Measurements from ENCODE around the gene MINPP1. TPM values are rescaled to one million over a fixed set of nuclear protein-coding genes. Genes with fewer than 3 reads are reported as not detected.
A peak's percentile ranks its signal among the peaks of the same experiment; 100 is the strongest.

The MINPP1 gene
- total RNA-seq, 3 donors from 2014 or later (not counting 1 experiment from before 2014, with no cell fraction given): 3.6 to 5.8 (median 5.4) TPM

GRCh38 chr10:87524296-87524695 is 19.6 kb downstream of the MINPP1 start:
- Histone ChIP-seq H3K36me3 (ENCODE audit: control insufficient read depth, insufficient read depth, low read length) (peaks cover 15% of the 10 kb centered on the region), H3K9me3 (ENCODE audit: control insufficient read depth, insufficient read depth, low read length) (no peaks in the 10 kb centered on the region), H3K27me3 (ENCODE audit: control insufficient read depth, insufficient read depth, low read length) (no peaks in the 10 kb centered on the region), H3K27ac (ENCODE audit: low read length) (no peak overlapping the region), H3K4me1 (ENCODE audit: control insufficient read depth, insufficient read depth, low read length) (no peaks in the 10 kb centered on the region), H3K4me3 (ENCODE audit: low read length) (no peak overlapping the region)
- intact Hi-C loops (cut with micrococcal nuclease): no loop called here
- H3K27ac Mint-ChIP-seq: peak overlapping the region in 1 of 2 donors; percentile 11
- H3K4me1 Mint-ChIP-seq: peaks cover 13 to 21% of the 10 kb centered on the region in 2 donors
- no peak overlapping the region for H3K4me3 Mint-ChIP-seq
- TF ChIP-seq, protein P1, sequence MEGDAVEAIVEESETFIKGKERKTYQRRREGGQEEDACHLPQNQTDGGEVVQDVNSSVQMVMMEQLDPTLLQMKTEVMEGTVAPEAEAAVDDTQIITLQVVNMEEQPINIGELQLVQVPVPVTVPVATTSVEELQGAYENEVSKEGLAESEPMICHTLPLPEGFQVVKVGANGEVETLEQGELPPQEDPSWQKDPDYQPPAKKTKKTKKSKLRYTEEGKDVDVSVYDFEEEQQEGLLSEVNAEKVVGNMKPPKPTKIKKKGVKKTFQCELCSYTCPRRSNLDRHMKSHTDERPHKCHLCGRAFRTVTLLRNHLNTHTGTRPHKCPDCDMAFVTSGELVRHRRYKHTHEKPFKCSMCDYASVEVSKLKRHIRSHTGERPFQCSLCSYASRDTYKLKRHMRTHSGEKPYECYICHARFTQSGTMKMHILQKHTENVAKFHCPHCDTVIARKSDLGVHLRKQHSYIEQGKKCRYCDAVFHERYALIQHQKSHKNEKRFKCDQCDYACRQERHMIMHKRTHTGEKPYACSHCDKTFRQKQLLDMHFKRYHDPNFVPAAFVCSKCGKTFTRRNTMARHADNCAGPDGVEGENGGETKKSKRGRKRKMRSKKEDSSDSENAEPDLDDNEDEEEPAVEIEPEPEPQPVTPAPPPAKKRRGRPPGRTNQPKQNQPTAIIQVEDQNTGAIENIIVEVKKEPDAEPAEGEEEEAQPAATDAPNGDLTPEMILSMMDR (IDR thresholded peaks at IDR 0.05): no peak
- H3K36me3 Mint-ChIP-seq: peaks cover 25% of the 10 kb centered on the region
- ATAC-seq (no peak), DNase-seq (no peak)
- H3K9me3 Mint-ChIP-seq: no peaks in the 10 kb centered on the region
- H3K27me3 Mint-ChIP-seq (ENCODE audit: low read depth in 2 of 2): no peaks in the 10 kb centered on the region

- 74% methylated on average over 4 of the region's 4 CpGs for WGBS (ENCODE audit: insufficient coverage)
Observed at GRCh38 chr10:87531908-87532622, 27.4 kb downstream of the MINPP1 start.

DNA sequence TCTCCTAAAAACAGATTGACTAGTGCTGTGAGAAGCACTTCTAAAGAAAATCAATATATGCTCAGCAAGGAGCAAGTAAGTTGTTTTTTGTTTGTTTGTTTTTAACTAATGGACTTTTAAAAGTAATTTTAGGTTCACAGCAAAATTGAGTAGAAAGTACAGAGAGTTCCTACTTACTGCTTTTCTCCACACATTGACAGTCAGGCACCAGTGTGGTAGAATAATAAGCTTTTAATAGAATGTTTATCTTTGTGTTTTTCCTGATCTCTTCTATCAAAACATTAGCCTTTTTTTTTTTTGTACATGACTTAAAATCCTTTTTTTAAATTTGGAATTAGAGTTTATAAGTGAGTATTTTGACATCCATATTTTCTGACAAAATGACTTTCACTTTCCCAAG is 28.0 kb downstream of the MINPP1 start:
- H3K4me1 Mint-ChIP-seq: peaks cover 12 to 25% of the 10 kb centered on the region in 2 donors

More at GRCh38 chr10:87531908-87532622, 27.4 kb downstream of the MINPP1 start:
- Mint-ChIP-seq H3K27ac (no peak overlapping the region), H3K9me3 (no peaks in the 10 kb centered on the region), H3K4me1 (peaks cover 9 to 23% of the 10 kb centered on the region in 2 donors), H3K4me3 (no peak overlapping the region), H3K27me3 (ENCODE audit: low read depth in 2 of 2) (no peaks in the 10 kb centered on the region), H3K36me3 (peaks cover 3% of the 10 kb centered on the region)
- Histone ChIP-seq H3K36me3 (ENCODE audit: control insufficient read depth, insufficient read depth, low read length) (peaks cover 2% of the 10 kb centered on the region), H3K27me3 (ENCODE audit: control insufficient read depth, insufficient read depth, low read length) (no peaks in the 10 kb centered on the region), H3K4me3 (ENCODE audit: low read length) (no peak overlapping the region), H3K9me3 (ENCODE audit: control insufficient read depth, insufficient read depth, low read length) (no peaks in the 10 kb centered on the region), H3K4me1 (ENCODE audit: control insufficient read depth, insufficient read depth, low read length) (no peaks in the 10 kb centered on the region), H3K27ac (ENCODE audit: low read length) (no peak overlapping the region)
- DNase-seq (no peak), ATAC-seq (no peak)
- intact Hi-C loops (cut with micrococcal nuclease): loop anchor here (2.0 to 10.0 kb wide), 3 partner anchors 205 to 1023 kb away; no protein-coding TSS in a partner anchor
- TF ChIP-seq, protein P1 (IDR thresholded peaks at IDR 0.05): no peak

More for the DNA sequence above, 28.0 kb downstream of the MINPP1 start:
- no peak for DNase-seq
- H3K27me3 Mint-ChIP-seq (ENCODE audit: low read depth in 2 of 2): no peaks in the 10 kb centered on the region
- intact Hi-C loops (cut with micrococcal nuclease): loop anchor here (2.0 to 10.0 kb wide), 3 partner anchors 205 to 1022 kb away; no protein-coding TSS in a partner anchor
- no peak overlapping the region for H3K4me3 Mint-ChIP-seq
- no peak overlapping the region for H3K27ac Mint-ChIP-seq
- Histone ChIP-seq H3K9me3 (ENCODE audit: control insufficient read depth, insufficient read depth, low read length) (no peaks in the 10 kb centered on the region), H3K27me3 (ENCODE audit: control insufficient read depth, insufficient read depth, low read length) (no peaks in the 10 kb centered on the region), H3K4me1 (ENCODE audit: control insufficient read depth, insufficient read depth, low read length) (no peaks in the 10 kb centered on the region), H3K4me3 (ENCODE audit: low read length) (no peak overlapping the region), H3K27ac (ENCODE audit: low read length) (no peak overlapping the region), H3K36me3 (ENCODE audit: control insufficient read depth, insufficient read depth, low read length) (peaks cover 2% of the 10 kb centered on the region)
- no peaks in the 10 kb centered on the region for H3K9me3 Mint-ChIP-seq
- ATAC-seq: no peak
- TF ChIP-seq, protein P1 (IDR thresholded peaks at IDR 0.05): no peak
- no peaks in the 10 kb centered on the region for H3K36me3 Mint-ChIP-seq

Data from natural killer cell (primary cell).